ENCODE data around the gene NCCRP1.

The NCCRP1 gene

GRCh38 chr19:39166571-39167391, 30.0 kb upstream of the NCCRP1 start:
- DNase-seq, result no peak

GRCh38 chr19:39167461-39168257, 29.1 kb upstream of the NCCRP1 start:
- no peak for DNase-seq

DNA sequence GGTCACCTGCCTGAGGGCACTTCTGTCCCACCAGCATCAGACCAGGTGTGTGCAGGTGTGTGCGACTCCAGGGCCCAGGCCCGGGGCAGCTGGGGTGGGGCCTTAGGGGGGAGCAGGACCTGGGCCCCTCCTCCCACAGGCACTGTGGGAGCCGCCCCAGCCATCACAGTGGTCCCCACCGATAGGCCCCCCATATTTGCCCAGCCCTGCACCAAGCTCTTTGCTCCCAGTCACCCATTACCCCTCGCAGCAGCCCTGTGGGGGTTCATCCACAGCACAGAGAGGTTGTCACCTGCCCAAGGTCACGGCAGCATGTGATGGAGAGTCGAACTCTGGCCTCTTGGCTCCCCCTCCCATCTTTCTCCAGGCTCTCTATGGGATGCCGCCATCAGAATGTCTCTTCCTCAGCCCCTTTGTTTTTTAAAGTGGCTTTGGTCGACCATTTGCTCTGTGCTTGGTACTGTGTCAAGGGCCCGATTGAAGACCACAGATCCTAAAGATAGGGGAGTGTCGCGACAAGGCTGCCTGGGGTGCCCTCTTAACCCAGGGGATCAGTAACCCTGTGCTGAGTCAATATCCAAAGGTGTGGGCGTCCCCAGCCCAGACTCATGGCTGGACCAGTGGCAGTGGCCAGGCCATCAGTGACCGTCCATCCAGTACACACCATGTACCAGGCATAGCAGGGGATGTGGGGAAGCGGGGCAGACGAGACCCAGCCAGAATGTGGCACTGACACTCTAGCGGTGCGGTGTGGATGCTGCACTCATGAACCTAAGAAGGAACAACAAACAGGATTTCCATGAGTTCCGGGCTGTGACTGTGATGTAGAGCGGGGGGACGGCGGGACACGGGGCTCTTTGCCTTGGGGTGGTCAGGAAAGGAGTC, 28.3 kb upstream of the NCCRP1 start:
- DNase-seq, result no peak

- no peak for DNase-seq
These were observed 27.5 kb upstream of the NCCRP1 start for GRCh38 chr19:39169143-39169810.

- no peak for DNase-seq
These were observed 26.2 kb upstream of the NCCRP1 start for GRCh38 chr19:39170386-39171231.

- DNase-seq, result no peak
These were observed 25.0 kb upstream of the NCCRP1 start for GRCh38 chr19:39171479-39172465.

DNA sequence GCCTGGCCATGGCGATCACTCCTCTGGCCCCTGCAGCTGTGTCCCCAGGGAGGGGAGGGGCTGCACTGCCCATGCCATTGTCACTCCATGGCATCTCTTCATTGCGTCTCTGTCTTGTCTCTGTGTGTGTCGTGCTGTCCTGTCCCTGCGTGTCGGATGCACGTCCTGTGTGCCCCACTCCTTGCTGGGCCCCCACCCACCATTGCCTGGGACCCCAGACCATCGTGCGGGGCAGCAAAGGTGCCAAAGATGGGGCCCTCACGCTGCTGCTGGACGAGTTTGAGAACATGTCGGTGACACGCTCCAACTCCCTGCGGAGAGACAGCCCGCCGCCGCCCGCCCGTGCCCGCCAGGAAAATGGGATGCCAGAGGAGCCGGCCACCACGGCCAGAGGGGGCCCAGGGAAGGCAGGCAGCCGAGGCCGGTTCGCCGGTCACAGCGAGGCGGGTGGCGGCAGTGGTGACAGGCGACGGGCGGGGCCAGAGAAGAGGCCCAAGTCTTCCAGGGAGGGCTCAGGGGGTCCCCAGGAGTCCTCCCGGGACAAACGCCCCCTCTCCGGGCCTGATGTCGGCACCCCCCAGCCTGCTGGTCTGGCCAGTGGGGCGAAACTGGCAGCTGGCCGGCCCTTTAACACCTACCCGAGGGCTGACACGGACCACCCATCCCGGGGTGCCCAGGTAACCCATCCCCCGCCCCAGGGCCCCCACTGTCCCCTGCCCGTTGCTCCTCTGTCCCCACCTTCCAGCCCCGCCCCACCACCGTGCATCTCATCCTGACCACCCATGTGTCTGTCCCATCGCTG, 23.9 kb upstream of the NCCRP1 start:
- DNase-seq, result no peak

DNA sequence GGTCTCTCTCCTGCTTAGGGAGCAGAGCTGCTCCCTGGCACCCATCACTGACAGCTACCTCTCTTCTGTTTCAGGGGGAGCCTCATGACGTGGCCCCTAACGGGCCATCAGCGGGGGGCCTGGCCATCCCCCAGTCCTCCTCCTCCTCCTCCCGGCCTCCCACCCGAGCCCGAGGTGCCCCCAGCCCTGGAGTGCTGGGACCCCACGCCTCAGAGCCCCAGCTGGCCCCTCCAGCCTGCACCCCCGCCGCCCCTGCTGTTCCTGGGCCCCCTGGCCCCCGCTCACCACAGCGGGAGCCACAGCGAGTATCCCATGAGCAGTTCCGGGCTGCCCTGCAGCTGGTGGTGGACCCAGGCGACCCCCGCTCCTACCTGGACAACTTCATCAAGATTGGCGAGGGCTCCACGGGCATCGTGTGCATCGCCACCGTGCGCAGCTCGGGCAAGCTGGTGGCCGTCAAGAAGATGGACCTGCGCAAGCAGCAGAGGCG, 23.2 kb upstream of the NCCRP1 start:
- DNase-seq, result no peak

- DNase-seq, result no peak
These were observed 22.6 kb upstream of the NCCRP1 start for GRCh38 chr19:39174142-39174541.

- no peak for DNase-seq
These were observed 21.9 kb upstream of the NCCRP1 start for GRCh38 chr19:39174558-39175544.

GRCh38 chr19:39175564-39175963, 21.2 kb upstream of the NCCRP1 start:
- no peak for DNase-seq

- DNase-seq, result no peak
These were observed 19.6 kb upstream of the NCCRP1 start for GRCh38 chr19:39177110-39177699.

DNA sequence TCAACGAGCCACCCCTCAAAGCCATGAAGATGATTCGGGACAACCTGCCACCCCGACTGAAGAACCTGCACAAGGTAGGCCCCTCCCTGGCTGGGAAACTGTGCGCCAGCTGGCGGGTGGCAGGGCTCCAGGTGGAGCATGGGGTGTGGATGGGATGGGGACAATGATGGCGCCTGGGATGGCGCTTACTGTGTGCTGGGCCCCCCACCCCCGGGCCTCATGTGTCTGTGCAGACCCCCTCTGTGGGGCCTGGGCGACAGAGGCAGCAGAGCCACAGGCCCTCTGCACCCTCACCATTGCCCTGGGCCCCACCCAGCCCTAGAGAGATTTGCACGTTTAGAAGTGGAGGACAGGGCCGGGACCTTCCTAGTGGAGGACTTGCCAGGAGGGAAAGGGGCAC, 19.0 kb upstream of the NCCRP1 start:
- no peak for DNase-seq

DNA sequence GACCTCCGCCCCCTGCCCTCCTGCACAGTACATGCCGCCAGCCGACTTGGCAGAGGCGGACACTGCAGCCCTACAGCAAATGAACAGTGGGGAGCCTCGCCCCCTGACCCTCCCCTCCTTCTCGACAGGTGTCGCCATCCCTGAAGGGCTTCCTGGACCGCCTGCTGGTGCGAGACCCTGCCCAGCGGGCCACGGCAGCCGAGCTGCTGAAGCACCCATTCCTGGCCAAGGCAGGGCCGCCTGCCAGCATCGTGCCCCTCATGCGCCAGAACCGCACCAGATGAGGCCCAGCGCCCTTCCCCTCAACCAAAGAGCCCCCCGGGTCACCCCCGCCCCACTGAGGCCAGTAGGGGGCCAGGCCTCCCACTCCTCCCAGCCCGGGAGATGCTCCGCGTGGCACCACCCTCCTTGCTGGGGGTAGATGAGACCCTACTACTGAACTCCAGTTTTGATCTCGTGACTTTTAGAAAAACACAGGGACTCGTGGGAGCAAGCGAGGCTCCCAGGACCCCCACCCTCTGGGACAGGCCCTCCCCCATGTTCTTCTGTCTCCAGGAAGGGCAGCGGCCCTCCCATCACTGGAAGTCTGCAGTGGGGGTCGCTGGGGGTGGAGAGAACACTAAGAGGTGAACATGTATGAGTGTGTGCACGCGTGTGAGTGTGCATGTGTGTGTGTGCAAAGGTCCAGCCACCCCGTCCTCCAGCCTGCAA, 18.3 kb upstream of the NCCRP1 start:
- DNase-seq, result no peak

DNA sequence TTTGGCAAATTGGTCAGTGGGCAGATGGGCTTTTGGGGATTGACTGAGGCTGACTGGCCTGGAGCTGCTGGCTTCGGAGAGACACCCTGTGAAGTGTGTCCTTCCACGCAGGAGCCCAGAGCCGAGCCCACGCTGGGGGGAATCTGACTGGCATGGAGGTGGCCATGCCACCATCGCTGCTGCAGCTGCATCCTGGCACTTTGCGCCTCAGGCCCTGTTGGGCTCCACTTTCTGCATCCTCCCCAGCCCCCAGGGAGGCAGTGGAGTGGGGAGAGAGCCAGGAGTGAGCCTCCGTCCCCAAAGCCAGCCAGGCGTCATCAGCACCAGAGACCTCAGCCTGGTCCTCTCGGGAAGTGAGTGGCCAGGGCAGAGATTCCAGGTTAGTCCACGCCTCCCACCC, 17.0 kb upstream of the NCCRP1 start:
- no peak for DNase-seq

DNA sequence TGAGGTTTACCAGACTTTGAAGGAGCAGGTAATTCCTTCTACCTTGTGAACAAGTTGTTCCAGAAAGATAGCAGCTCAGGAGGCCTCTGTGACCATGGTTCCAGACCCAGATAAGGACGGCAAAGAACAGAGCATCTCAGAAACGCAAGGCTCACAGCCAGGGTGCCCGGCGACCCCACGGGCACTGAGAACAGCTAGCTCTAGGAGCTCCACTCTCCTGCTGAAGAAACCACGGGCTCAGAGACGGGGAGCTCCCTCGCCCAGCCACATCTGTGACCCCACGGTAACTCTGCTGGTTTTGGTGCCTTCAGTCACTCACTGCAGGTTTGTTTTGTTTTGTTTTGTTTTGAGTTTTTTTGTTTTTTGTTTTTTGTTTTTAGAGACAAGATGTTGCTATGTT, 16.0 kb upstream of the NCCRP1 start:
- DNase-seq, result no peak

Measured in right forelimb (tissue), 1 donor.